ENCODE data around the gene C11orf42.
A peak's percentile ranks its signal among the peaks of the same experiment; 100 is the strongest.
"Not testable (repeated sequence)": the region's sequence is repeated elsewhere in the genome, so short reads cannot be mapped to it uniquely, and the experiment has no call there.

The C11orf42 gene

DNA sequence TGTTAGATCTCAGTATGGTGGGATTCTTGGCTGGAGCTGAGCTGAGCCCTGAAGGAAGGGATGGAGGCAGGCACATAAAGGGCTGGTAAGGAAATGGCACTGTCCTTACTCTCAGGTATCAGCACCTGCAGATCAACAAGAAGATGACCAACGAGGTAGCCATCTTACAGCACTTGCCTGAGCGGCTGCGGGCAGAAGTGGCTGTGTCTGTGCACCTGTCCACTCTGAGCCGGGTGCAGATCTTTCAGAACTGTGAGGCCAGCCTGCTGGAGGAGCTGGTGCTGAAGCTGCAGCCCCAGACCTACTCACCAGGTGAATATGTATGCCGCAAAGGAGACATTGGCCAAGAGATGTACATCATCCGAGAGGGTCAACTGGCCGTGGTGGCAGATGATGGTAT, 36.0 kb downstream of the C11orf42 start:
- DNase-seq (ENCODE audit: low read depth) = no peak
- H3K4me3 ChIP-seq (ENCODE audit: low read depth, low read length) = no peak overlapping the region
- TF ChIP-seq MAX (IDR thresholded peaks at IDR 0.05; ENCODE audit: low read depth, low read length) (no peak), POLR2A (IDR thresholded peaks at IDR 0.05; ENCODE audit: extremely low read depth, insufficient read length) (no peak), MYC (IDR thresholded peaks at IDR 0.05; ENCODE audit: low read depth, low read length) (no peak), CTCF (IDR thresholded peaks at IDR 0.05; ENCODE audit: low read depth, low read length) (no peak)

- no peak for DNase-seq (ENCODE audit: low read depth)
Observed at GRCh38 chr11:6245536-6245935, 40.2 kb downstream of the C11orf42 start.

DNA sequence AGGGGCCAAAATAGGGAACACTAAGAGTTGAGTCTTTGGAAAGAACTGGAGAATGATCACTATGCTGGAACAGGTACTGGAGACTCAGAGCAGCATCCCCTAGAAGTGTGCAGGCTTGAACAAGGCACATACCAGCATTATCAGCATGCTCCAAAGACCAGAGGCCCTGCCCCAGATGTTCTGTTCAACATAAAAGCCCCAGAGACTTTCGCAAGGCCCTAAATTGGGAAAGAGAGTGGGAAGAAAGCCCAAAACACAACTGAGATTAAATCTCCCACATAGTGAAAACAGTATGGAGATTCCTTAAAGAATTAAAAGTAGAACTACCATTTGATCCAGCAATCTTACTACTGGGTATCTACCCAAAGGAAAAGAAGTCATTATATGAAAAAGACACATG, 42.9 kb downstream of the C11orf42 start:
- H3K4me3 ChIP-seq (ENCODE audit: low read depth, low read length) = no peak overlapping the region
- DNase-seq (ENCODE audit: low read depth) = no peak
- TF ChIP-seq CTCF (IDR thresholded peaks at IDR 0.05; ENCODE audit: low read depth, low read length) (no peak), POLR2A (IDR thresholded peaks at IDR 0.05; ENCODE audit: extremely low read depth, insufficient read length) (no peak), MYC (IDR thresholded peaks at IDR 0.05; ENCODE audit: low read depth, low read length) (no peak), MAX (IDR thresholded peaks at IDR 0.05; ENCODE audit: low read depth, low read length) (no peak)

More at GRCh38 chr11:6245536-6245935, 40.2 kb downstream of the C11orf42 start:
- no peak for TF ChIP-seq CTCF (IDR thresholded peaks at IDR 0.05; ENCODE audit: low read depth, low read length)
- TF ChIP-seq MYC (IDR thresholded peaks at IDR 0.05; ENCODE audit: low read depth, low read length) = no peak
- no peak for TF ChIP-seq MAX (IDR thresholded peaks at IDR 0.05; ENCODE audit: low read depth, low read length)
- TF ChIP-seq POLR2A (IDR thresholded peaks at IDR 0.05; ENCODE audit: extremely low read depth, insufficient read length) = no peak
- no peak overlapping the region for H3K4me3 ChIP-seq (ENCODE audit: low read depth, low read length)

DNA sequence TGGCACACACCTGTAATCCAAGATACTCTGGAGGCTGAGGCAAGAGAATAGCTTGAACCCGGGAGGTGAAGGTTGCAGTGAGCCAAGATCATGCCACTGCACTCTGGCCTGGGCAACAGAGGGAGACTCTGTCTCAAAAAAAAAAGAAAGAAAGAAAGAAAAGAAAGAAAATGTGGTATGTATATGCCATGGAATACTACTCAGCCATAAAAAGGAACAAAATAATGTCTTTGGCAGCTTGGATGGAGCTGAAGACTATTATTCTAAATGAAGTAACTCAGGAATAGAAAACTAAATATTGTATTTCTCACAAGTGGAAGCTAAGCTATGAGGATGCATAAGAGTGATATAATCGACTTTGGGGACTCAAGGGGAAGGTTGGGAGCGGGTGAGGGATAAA, 43.5 kb downstream of the C11orf42 start:
- H3K4me3 ChIP-seq (ENCODE audit: low read depth, low read length); DNase-seq (ENCODE audit: low read depth): not testable (repeated sequence)

DNA sequence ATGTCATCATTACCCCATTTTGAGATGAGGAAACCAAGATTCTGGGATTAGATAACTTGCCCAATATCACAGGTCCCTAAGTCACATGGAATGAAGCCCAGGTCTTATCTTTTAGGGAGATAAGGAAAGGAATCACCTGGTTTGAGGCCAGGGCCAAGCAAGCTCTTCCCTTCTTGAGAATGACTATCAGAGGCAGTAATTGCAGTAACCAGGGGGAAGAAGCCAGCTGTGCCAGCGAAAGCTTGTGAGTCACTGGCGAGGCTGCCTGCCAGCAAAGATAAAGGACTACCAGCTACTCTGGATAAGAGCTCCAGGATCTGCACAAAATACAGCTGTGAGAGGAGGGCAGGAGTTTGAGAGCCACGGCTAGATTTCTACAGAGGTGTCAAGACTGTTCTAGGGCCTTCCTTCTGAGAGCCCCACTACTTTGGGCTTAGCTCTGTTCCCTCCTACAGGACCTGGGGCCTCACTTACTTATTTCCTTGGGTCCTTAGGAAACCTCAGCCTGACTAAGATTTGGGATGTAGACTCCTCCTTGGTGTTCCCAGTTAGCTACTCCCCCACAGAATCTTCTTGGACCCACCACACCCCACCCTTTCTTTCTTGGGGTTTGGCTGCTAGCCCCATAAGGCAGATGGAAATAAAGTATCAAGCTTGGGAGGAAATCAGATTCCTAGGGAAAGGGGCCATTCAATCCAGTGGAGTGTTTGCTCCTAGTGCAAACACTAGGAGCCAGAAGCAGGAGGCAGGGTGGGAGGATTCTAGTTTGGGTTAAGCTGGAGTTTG, 44.6 kb downstream of the C11orf42 start:
- TF ChIP-seq MYC (IDR thresholded peaks at IDR 0.05; ENCODE audit: low read depth, low read length) (no peak), MAX (IDR thresholded peaks at IDR 0.05; ENCODE audit: low read depth, low read length) (no peak), POLR2A (IDR thresholded peaks at IDR 0.05; ENCODE audit: extremely low read depth, insufficient read length) (no peak), CTCF (IDR thresholded peaks at IDR 0.05; ENCODE audit: low read depth, low read length) (no peak)
- no peak for DNase-seq (ENCODE audit: low read depth)
- no peak overlapping the region for H3K4me3 ChIP-seq (ENCODE audit: low read depth, low read length)

GRCh38 chr11:6251120-6251733, 45.9 kb downstream of the C11orf42 start:
- TF ChIP-seq POLR2A (IDR thresholded peaks at IDR 0.05; ENCODE audit: extremely low read depth, insufficient read length) = no peak
- no peak for TF ChIP-seq MYC (IDR thresholded peaks at IDR 0.05; ENCODE audit: low read depth, low read length)
- peak; percentile 77 for TF ChIP-seq CTCF (IDR thresholded peaks at IDR 0.05; ENCODE audit: low read depth, low read length)
- no peak for TF ChIP-seq MAX (IDR thresholded peaks at IDR 0.05; ENCODE audit: low read depth, low read length)
- H3K4me3 ChIP-seq (ENCODE audit: low read depth, low read length) = no peak overlapping the region
- peak; percentile 55 for DNase-seq (ENCODE audit: low read depth)
